ENCODE results near the gene PTCRA.

PTCRA gene

GRCh38 chr6:42969431-42969830 lies 53.6 kb downstream of the PTCRA start:
- Histone ChIP-seq H3K9ac (ENCODE audit: low read depth, low read length) (no peak overlapping the region), H3K36me3 (ENCODE audit: control insufficient read depth, insufficient read depth, low read length) (peaks cover 6% of the 10 kb centered on the region)

GRCh38 chr6:42969934-42970333 lies 54.1 kb downstream of the PTCRA start:
- Histone ChIP-seq H3K4me3 (ENCODE audit: low read depth, low read length) (no peak overlapping the region), H3K9ac (ENCODE audit: low read depth, low read length) (no peak overlapping the region), H3K36me3 (ENCODE audit: control insufficient read depth, insufficient read depth, low read length) (peaks cover 3% of the 10 kb centered on the region), H3K9me3 (ENCODE audit: control insufficient read depth, insufficient read depth, low read length) (no peaks in the 10 kb centered on the region), H3K4me1 (ENCODE audit: control insufficient read depth, insufficient read depth, low read length) (peaks cover 3% of the 10 kb centered on the region), H3K27me3 (ENCODE audit: control insufficient read depth, insufficient read depth, low read length) (no peaks in the 10 kb centered on the region)

More at GRCh38 chr6:42969431-42969830, 53.6 kb downstream of the PTCRA start:
- no peaks in the 10 kb centered on the region for H3K9me3 ChIP-seq (ENCODE audit: control insufficient read depth, insufficient read depth, low read length)
- H3K4me3 ChIP-seq (ENCODE audit: low read depth, low read length): no peak overlapping the region
- no peaks in the 10 kb centered on the region for H3K27me3 ChIP-seq (ENCODE audit: control insufficient read depth, insufficient read depth, low read length)
- peaks cover 3% of the 10 kb centered on the region for H3K4me1 ChIP-seq (ENCODE audit: control insufficient read depth, insufficient read depth, low read length)

DNA sequence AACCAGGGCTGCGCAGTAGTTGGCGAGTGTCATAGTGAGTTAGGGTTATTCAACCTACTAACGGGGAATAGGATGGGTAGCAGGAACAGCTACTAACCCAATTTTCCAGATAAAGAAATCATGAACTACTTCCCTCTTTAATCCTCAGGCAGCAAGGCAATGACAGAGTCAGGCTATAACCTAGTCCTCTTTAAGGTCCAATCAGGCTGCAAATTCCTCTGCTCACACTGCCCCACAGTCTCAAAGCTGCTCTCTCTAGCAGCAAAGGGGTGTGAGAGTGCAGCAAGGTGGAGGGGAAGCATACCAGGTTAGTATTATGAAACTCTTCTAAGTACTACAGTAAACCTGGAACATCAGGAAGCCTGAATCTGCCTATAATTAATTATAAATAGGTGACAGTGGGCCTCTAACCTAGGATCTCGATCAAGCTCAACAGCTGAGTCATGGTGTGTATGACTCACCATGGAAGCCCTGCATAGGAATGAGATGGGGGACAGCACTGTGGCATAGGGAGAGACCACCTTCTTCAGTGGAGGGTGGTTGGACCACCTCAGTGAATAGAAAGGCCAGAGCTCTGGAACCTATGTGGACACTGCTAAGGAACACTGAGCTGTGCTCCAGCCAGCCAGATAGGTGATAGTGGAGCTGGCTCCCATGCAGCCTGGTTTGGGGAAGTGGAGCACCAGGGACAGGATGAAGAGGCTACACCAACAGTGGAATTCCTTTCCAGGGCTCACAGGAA lies 55.2 kb downstream of the PTCRA start:
- no peaks in the 10 kb centered on the region for H3K9me3 ChIP-seq (ENCODE audit: control insufficient read depth, insufficient read depth, low read length)
- no peak overlapping the region for H3K4me3 ChIP-seq (ENCODE audit: low read depth, low read length)
- H3K4me1 ChIP-seq (ENCODE audit: control insufficient read depth, insufficient read depth, low read length): peaks cover 3% of the 10 kb centered on the region
- H3K9ac ChIP-seq (ENCODE audit: low read depth, low read length): no peak overlapping the region
- peaks cover 3% of the 10 kb centered on the region for H3K36me3 ChIP-seq (ENCODE audit: control insufficient read depth, insufficient read depth, low read length)
- no peaks in the 10 kb centered on the region for H3K27me3 ChIP-seq (ENCODE audit: control insufficient read depth, insufficient read depth, low read length)

GRCh38 chr6:42971746-42972327 lies 56.0 kb downstream of the PTCRA start:
- Histone ChIP-seq H3K36me3 (ENCODE audit: control insufficient read depth, insufficient read depth, low read length) (peaks cover 3% of the 10 kb centered on the region), H3K27me3 (ENCODE audit: control insufficient read depth, insufficient read depth, low read length) (no peaks in the 10 kb centered on the region), H3K9ac (ENCODE audit: low read depth, low read length) (no peak overlapping the region), H3K4me1 (ENCODE audit: control insufficient read depth, insufficient read depth, low read length) (peaks cover 3% of the 10 kb centered on the region), H3K9me3 (ENCODE audit: control insufficient read depth, insufficient read depth, low read length) (no peaks in the 10 kb centered on the region), H3K4me3 (ENCODE audit: low read depth, low read length) (no peak overlapping the region)

DNA sequence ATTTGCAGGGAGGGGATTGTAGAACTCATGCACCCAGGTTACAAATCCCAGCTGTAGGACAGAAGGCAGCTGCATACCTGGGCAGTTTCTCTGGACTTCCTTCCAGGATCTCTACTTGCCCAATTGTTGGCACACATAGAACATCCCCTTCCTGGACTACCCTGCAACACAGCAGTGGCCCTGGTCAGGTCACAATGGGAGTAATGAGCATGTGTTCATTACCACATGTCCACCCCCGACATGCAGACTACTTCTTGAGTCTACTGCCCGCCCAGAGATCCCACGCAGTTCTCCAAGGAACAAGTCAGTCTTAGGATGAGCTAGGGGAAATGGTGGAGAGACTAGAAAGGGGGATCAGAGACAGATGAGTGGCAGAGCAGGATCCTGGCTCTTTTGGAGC lies 58.1 kb downstream of the PTCRA start:
- no peak overlapping the region for H3K4me3 ChIP-seq (ENCODE audit: low read depth, low read length)
- no peaks in the 10 kb centered on the region for H3K27me3 ChIP-seq (ENCODE audit: control insufficient read depth, insufficient read depth, low read length)
- H3K9ac ChIP-seq (ENCODE audit: low read depth, low read length): no peak overlapping the region
- peaks cover 3% of the 10 kb centered on the region for H3K4me1 ChIP-seq (ENCODE audit: control insufficient read depth, insufficient read depth, low read length)
- no peaks in the 10 kb centered on the region for H3K36me3 ChIP-seq (ENCODE audit: control insufficient read depth, insufficient read depth, low read length)
- H3K9me3 ChIP-seq (ENCODE audit: control insufficient read depth, insufficient read depth, low read length): no peaks in the 10 kb centered on the region

DNA sequence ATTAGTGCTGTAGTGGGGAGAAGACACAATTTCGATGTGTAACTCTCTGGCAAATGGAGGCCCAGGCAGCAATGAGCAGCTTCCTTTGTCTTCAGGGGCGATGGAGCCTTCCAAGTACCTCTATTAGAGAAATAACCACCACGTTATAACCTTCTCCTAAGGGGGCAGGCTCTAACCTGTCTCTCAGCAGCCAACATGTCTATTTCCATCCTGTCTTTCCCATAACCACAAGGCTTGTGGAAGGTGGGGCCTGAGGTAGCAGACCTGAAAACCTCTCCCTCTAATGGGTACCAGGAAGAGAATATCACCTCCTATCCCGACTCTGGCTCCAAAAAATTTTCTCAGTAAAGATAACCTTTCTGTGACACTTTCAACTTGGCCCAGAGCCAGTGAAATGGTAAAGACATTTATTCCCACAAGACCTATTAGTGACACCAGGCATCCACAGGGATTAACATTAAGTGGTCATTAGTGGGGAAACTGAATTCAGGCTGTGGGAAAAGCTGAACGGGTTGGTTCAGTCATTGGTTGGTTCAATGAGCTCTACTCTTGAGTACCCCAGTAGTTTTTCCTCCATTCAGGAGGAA lies 59.2 kb downstream of the PTCRA start:
- H3K4me1 ChIP-seq (ENCODE audit: control insufficient read depth, insufficient read depth, low read length): peaks cover 3% of the 10 kb centered on the region
- H3K9me3 ChIP-seq (ENCODE audit: control insufficient read depth, insufficient read depth, low read length): no peaks in the 10 kb centered on the region
- no peak overlapping the region for H3K4me3 ChIP-seq (ENCODE audit: low read depth, low read length)
- H3K9ac ChIP-seq (ENCODE audit: low read depth, low read length): no peak overlapping the region
- no peaks in the 10 kb centered on the region for H3K27me3 ChIP-seq (ENCODE audit: control insufficient read depth, insufficient read depth, low read length)
- H3K36me3 ChIP-seq (ENCODE audit: control insufficient read depth, insufficient read depth, low read length): no peaks in the 10 kb centered on the region
